ENCODE data around the gene CST3.

CST3 gene

GRCh38 chr20:23654000-23654399 lies 16.2 kb upstream of the CST3 start:
- no peaks in the 10 kb centered on the region for H3K27me3 ChIP-seq (ENCODE audit: insufficient read depth, poor library complexity, severe bottlenecking)
- DNase-seq (ENCODE audit: low read depth in 1 of 2, low spot score in 1 of 2), result no peak
- no peak for TF ChIP-seq GABPA (IDR thresholded peaks at IDR 0.05; ENCODE audit: low read depth)
- TF ChIP-seq POLR2AphosphoS5 (IDR thresholded peaks at IDR 0.05; ENCODE audit: low read depth), result no peak
- no peak for TF ChIP-seq REST (IDR thresholded peaks at IDR 0.05; ENCODE audit: insufficient replicate concordance, low read depth)
- no peak for TF ChIP-seq SPI1 (IDR thresholded peaks at IDR 0.05; ENCODE audit: borderline replicate concordance, low read depth)
- no peak for TF ChIP-seq CTCF (IDR thresholded peaks at IDR 0.05; ENCODE audit: insufficient read depth, low read length)
- no peak overlapping the region for H3K4me3 ChIP-seq (replicated peaks; ENCODE audit: insufficient read depth, low read length)
- no peak overlapping the region for H3K27ac ChIP-seq (replicated peaks)

GRCh38 chr20:23653400-23653938 lies 15.7 kb upstream of the CST3 start:
- Histone ChIP-seq H3K27me3 (ENCODE audit: insufficient read depth, poor library complexity, severe bottlenecking) (no peaks in the 10 kb centered on the region), H3K27ac (replicated peaks) (no peak overlapping the region), H3K4me3 (replicated peaks; ENCODE audit: insufficient read depth, low read length) (no peak overlapping the region)
- DNase-seq (ENCODE audit: low read depth in 1 of 2, low spot score in 1 of 2), result no peak
- TF ChIP-seq POLR2AphosphoS5 (IDR thresholded peaks at IDR 0.05; ENCODE audit: low read depth) (no peak), REST (IDR thresholded peaks at IDR 0.05; ENCODE audit: insufficient replicate concordance, low read depth) (no peak), GABPA (IDR thresholded peaks at IDR 0.05; ENCODE audit: low read depth) (no peak), CTCF (IDR thresholded peaks at IDR 0.05; ENCODE audit: insufficient read depth, low read length) (no peak)

GRCh38 chr20:23652926-23653325 lies 15.2 kb upstream of the CST3 start:
- Histone ChIP-seq H3K27me3 (ENCODE audit: insufficient read depth, poor library complexity, severe bottlenecking) (no peaks in the 10 kb centered on the region), H3K4me3 (replicated peaks; ENCODE audit: insufficient read depth, low read length) (no peak overlapping the region), H3K27ac (replicated peaks) (no peak overlapping the region)
- DNase-seq (ENCODE audit: low read depth in 1 of 2, low spot score in 1 of 2), result no peak
- TF ChIP-seq GABPA (IDR thresholded peaks at IDR 0.05; ENCODE audit: low read depth) (no peak), CTCF (IDR thresholded peaks at IDR 0.05; ENCODE audit: insufficient read depth, low read length) (no peak), SPI1 (IDR thresholded peaks at IDR 0.05; ENCODE audit: borderline replicate concordance, low read depth) (no peak), POLR2AphosphoS5 (IDR thresholded peaks at IDR 0.05; ENCODE audit: low read depth) (no peak), REST (IDR thresholded peaks at IDR 0.05; ENCODE audit: insufficient replicate concordance, low read depth) (no peak)
